WERI-Rb-1 (cell line): Measurements from ENCODE around the gene NCOA3.

Experiments
- DNase-seq: peaks from one replicate; pipeline ENCODE4 v3.0.0-alpha.2; 2020
- H3K27ac ChIP-seq: fragments of 250-450 bp; sonication (Bioruptor Pico); 2 replicates; pipeline ENCODE4 v1.5.1; 2020; ENCODE audit warnings: mild to moderate bottlenecking, moderate library complexity
- H3K27me3 ChIP-seq: fragments of 250-450 bp; sonication (Bioruptor Pico); 2 replicates; pipeline ENCODE4 v1.5.1; 2021; ENCODE audit warnings: mild to moderate bottlenecking, low read depth, moderate library complexity; ENCODE audit not compliant: insufficient read depth, severe bottlenecking
- H3K36me3 ChIP-seq: fragments of 250-450 bp; sonication (Bioruptor Pico); 2 replicates; pipeline ENCODE4 v1.5.1; 2020; ENCODE audit warnings: mild to moderate bottlenecking, moderate library complexity
- H3K4me3 ChIP-seq: 2 replicates; pipeline ENCODE4 v1.5.1; 2011; ENCODE audit warnings: low read depth, mild to moderate bottlenecking, control low read depth, low read length
- H3K9me3 ChIP-seq: fragments of 250-450 bp; sonication (Bioruptor Pico); 2 replicates; pipeline ENCODE4 v1.5.1; 2021; ENCODE audit warnings: mild to moderate bottlenecking, moderate library complexity; ENCODE audit not compliant: severe bottlenecking
- CTCF ChIP-seq: IDR thresholded peaks from 2 replicates; pipeline ENCODE4 v1.5.1; 2011; ENCODE audit warnings: low read depth, mild to moderate bottlenecking, control low read depth, inconsistent platforms, low read length

The NCOA3 gene

GRCh38 chr20:47687095-47687987 lies 185.7 kb downstream of the NCOA3 start:
- Histone ChIP-seq H3K27ac (no peak overlapping the region), H3K9me3 (peaks cover 22% of the 10 kb centered on the region), H3K36me3 (no peaks in the 10 kb centered on the region), H3K4me3 (no peak overlapping the region), H3K27me3 (no peaks in the 10 kb centered on the region)
- DNase-seq = no peak
- TF ChIP-seq CTCF = no peak

- H3K36me3 ChIP-seq = no peaks in the 10 kb centered on the region
- no peak for TF ChIP-seq CTCF
- H3K9me3 ChIP-seq = peaks cover 30% of the 10 kb centered on the region
- H3K27me3 ChIP-seq = no peaks in the 10 kb centered on the region
- no peak for DNase-seq
- H3K27ac ChIP-seq = no peak overlapping the region
- H3K4me3 ChIP-seq = no peak overlapping the region
Observed at GRCh38 chr20:47688385-47689381, 187.0 kb downstream of the NCOA3 start.

GRCh38 chr20:47689731-47690130 lies 188.0 kb downstream of the NCOA3 start:
- H3K4me3 ChIP-seq = no peak overlapping the region
- DNase-seq = no peak
- H3K36me3 ChIP-seq = no peaks in the 10 kb centered on the region
- no peak overlapping the region for H3K27ac ChIP-seq
- no peak for TF ChIP-seq CTCF
- H3K9me3 ChIP-seq = peaks cover 30% of the 10 kb centered on the region
- H3K27me3 ChIP-seq = no peaks in the 10 kb centered on the region

- H3K27me3 ChIP-seq = no peaks in the 10 kb centered on the region
- no peak overlapping the region for H3K27ac ChIP-seq
- no peak for TF ChIP-seq CTCF
- no peaks in the 10 kb centered on the region for H3K36me3 ChIP-seq
- DNase-seq = no peak
- no peak overlapping the region for H3K4me3 ChIP-seq
- H3K9me3 ChIP-seq = peaks cover 30% of the 10 kb centered on the region
Observed at GRCh38 chr20:47691625-47692024, 189.9 kb downstream of the NCOA3 start.

GRCh38 chr20:47694021-47694818 lies 192.5 kb downstream of the NCOA3 start:
- no peak for DNase-seq
- no peak for TF ChIP-seq CTCF
- H3K36me3 ChIP-seq = no peaks in the 10 kb centered on the region
- H3K9me3 ChIP-seq = peaks cover 30% of the 10 kb centered on the region
- H3K4me3 ChIP-seq = no peak overlapping the region
- H3K27me3 ChIP-seq = no peaks in the 10 kb centered on the region
- no peak overlapping the region for H3K27ac ChIP-seq
